Astrocyte of the spinal cord (primary cell): ENCODE measurements around the gene UBE2O.

ENCODE experiments used
- DNase-seq: peaks from one replicate; pipeline ENCODE4 v3.0.0; 2011; ENCODE audit warnings: low read depth, low spot score
- H3K4me3 ChIP-seq: 2 replicates; pipeline ENCODE4 v1.5.1; 2011; ENCODE audit warnings: low read depth, mild to moderate bottlenecking, low read length, moderate library complexity
- CTCF ChIP-seq: IDR thresholded peaks from 2 replicates; pipeline ENCODE4 v1.5.1; 2012; ENCODE audit warnings: low read depth, mild to moderate bottlenecking, low read length, inconsistent platforms
- in situ Hi-C: cut with HindIII; loops from 2 replicates; pipeline ENCODE4 v1.10.0; 2017; ENCODE audit warnings: low sequenced_read_pairs

UBE2O gene

GRCh38 chr17:76452660-76453430, at the start of gene UBE2O:
TSS of gene UBE2O (minus strand) at chr17:76453152. CDS start at chr17:76453141, 11 bp downstream.
- TF ChIP-seq CTCF, result peak; percentile 47
- in situ Hi-C loops, result no loop called here

GRCh38 chr17:76501827-76502307, 48.9 kb upstream of the UBE2O start:
- H3K4me3 ChIP-seq, result peak overlapping the region; percentile 75
- in situ Hi-C loops, result no loop called here
- DNase-seq, result no peak
- TF ChIP-seq CTCF, result no peak

More at GRCh38 chr17:76452660-76453430, at the start of gene UBE2O:
- peak; percentile 78 for DNase-seq
- H3K4me3 ChIP-seq, result peak within 1 kb of the TSS; percentile 65

- in situ Hi-C loops, result no loop called here
- TF ChIP-seq CTCF, result no peak
- peak within 1 kb of the TSS; percentile 75 for H3K4me3 ChIP-seq
- DNase-seq, result peak; percentile 75
These were observed 48.3 kb upstream of the UBE2O start, which contains the start of gene RHBDF2 for GRCh38 chr17:76501018-76501826. TSS of gene RHBDF2 (minus strand) at chr17:76501423. CDS start at chr17:76481524, 19,899 bp downstream.

GRCh38 chr17:76500747-76501017, 47.7 kb upstream of the UBE2O start:
- no peak for DNase-seq
- H3K4me3 ChIP-seq, result peak overlapping the region; percentile 75
- no peak for TF ChIP-seq CTCF
- in situ Hi-C loops, result no loop called here

- in situ Hi-C loops, result no loop called here
- no peak for TF ChIP-seq CTCF
- peak overlapping the region; percentile 75 for H3K4me3 ChIP-seq
- DNase-seq, result no peak
These were observed 47.3 kb upstream of the UBE2O start for GRCh38 chr17:76500074-76500746.

- H3K4me3 ChIP-seq, result peak overlapping the region; percentile 75
- in situ Hi-C loops, result no loop called here
- no peak for TF ChIP-seq CTCF
- DNase-seq, result no peak
These were observed 46.3 kb upstream of the UBE2O start for GRCh38 chr17:76499267-76499667.
